Smooth muscle cell (in vitro differentiated cells): ENCODE measurements around the gene ZBTB1. TPM values are rescaled to one million over a fixed set of nuclear protein-coding genes. Genes with fewer than 3 reads are reported as not detected.

Experiments used
- DNase-seq: peaks from one replicate; lab custom pipeline; 2025; ENCODE audit not compliant: unreplicated experiment; lab: John Stamatoyannopoulos, UW
- H2AFZ ChIP-seq: fragments of 200-600 bp; sonication (generic); 2 replicates; pipeline ENCODE4 v1.6.0; 2016; ENCODE audit warnings: antibody characterized with exemption, low read depth, mild to moderate bottlenecking
- H3F3A ChIP-seq: fragments of 200-600 bp; sonication (generic); 2 replicates; pipeline ENCODE4 v1.6.0; 2017; ENCODE audit warnings: antibody characterized with exemption, low read depth
- H3K27ac ChIP-seq: fragments of 200-600 bp; sonication (generic); 2 replicates; pipeline ENCODE4 v1.5.1; 2016; ENCODE audit warnings: low read depth, mild to moderate bottlenecking
- H3K27me3 ChIP-seq: fragments of 200-600 bp; sonication (generic); 2 replicates; pipeline ENCODE4 v1.6.1; 2016; ENCODE audit warnings: low read depth, mild to moderate bottlenecking
- H3K36me3 ChIP-seq: fragments of 200-600 bp; sonication (generic); 2 replicates; pipeline ENCODE4 v1.5.1; 2016; ENCODE audit warnings: low read depth
- H3K4me1 ChIP-seq: fragments of 200-600 bp; sonication (generic); 2 replicates; pipeline ENCODE4 v1.5.1; 2016; ENCODE audit warnings: low read depth
- H3K4me2 ChIP-seq: fragments of 200-600 bp; sonication (generic); 2 replicates; pipeline ENCODE4 v1.6.0; 2016; ENCODE audit warnings: mild to moderate bottlenecking
- H3K4me3 ChIP-seq: fragments of 200-600 bp; sonication (generic); 2 replicates; pipeline ENCODE4 v1.5.1; 2016; ENCODE audit warnings: mild to moderate bottlenecking
- H3K79me2 ChIP-seq: fragments of 200-600 bp; sonication (generic); 2 replicates; pipeline ENCODE4 v1.6.0; 2016; ENCODE audit warnings: low read depth, mild to moderate bottlenecking
- H3K9ac ChIP-seq: fragments of 200-600 bp; sonication (generic); 2 replicates; pipeline ENCODE4 v1.6.0; 2016; ENCODE audit warnings: low read depth
- H3K9me3 ChIP-seq: fragments of 200-600 bp; sonication (generic); replicated peaks from 2 replicates; pipeline ENCODE4 v1.5.1; 2016; ENCODE audit warnings: low read depth
- H4K20me1 ChIP-seq: fragments of 200-600 bp; sonication (generic); 2 replicates; pipeline ENCODE4 v1.6.0; 2016; ENCODE audit warnings: low read depth
- CTCF ChIP-seq: fragments of 200-600 bp; sonication (generic); IDR thresholded peaks from 2 replicates; pipeline ENCODE4 v1.5.1; 2017; ENCODE audit warnings: borderline replicate concordance, mild to moderate bottlenecking, antibody characterized with exemption; ENCODE audit not compliant: insufficient read depth, poor library complexity, severe bottlenecking
- WGBS: methylation state at CpG from one replicate; pipeline ENCODE4 v1.1.7; 2016; ENCODE audit warnings: low lambda C conversion rate; 5-methylcytosine and 5-hydroxymethylcytosine counted together
- polyA plus RNA-seq: library from polyadenylated mRNA; unstranded; fragments of >200 nt; fragmentation: Nextera tagmentation; extraction: Ambion mirVana; gene quantifications from 2 replicates; pipeline ENCODE4 v1.2.1, GENCODE V29; 2016
- total RNA-seq: library from RNA; depleted of rRNA; stranded (reverse); fragments of >200 nt; gene quantifications from 2 replicates; pipeline ENCODE4 v1.2.3, GENCODE V29; 2014

Gene ZBTB1
- total and polyA plus RNA-seq, 2 experiments from 2014 or later, result 41.3 to 82.9 TPM

- no peak overlapping the region for H2AFZ ChIP-seq
- peaks cover 17% of the 10 kb centered on the region for H3F3A ChIP-seq
- no peaks in the 10 kb centered on the region for H3K36me3 ChIP-seq
- H3K79me2 ChIP-seq, result no peaks in the 10 kb centered on the region
- H4K20me1 ChIP-seq, result no peaks in the 10 kb centered on the region
- TF ChIP-seq CTCF, result no peak
- H3K27ac ChIP-seq, result no peak overlapping the region
- no peaks in the 10 kb centered on the region for H3K27me3 ChIP-seq
- no peak overlapping the region for H3K9ac ChIP-seq
- peaks cover 21% of the 10 kb centered on the region for H3K4me1 ChIP-seq
- no peak for DNase-seq
- H3K4me2 ChIP-seq, result no peak overlapping the region
- WGBS, result 99% methylated on average over 61 of the region's 73 CpGs
- no peaks in the 10 kb centered on the region for H3K9me3 ChIP-seq
- no peak overlapping the region for H3K4me3 ChIP-seq
These were observed 36.8 kb downstream of the ZBTB1 start for GRCh38 chr14:64541261-64541971.

DNA sequence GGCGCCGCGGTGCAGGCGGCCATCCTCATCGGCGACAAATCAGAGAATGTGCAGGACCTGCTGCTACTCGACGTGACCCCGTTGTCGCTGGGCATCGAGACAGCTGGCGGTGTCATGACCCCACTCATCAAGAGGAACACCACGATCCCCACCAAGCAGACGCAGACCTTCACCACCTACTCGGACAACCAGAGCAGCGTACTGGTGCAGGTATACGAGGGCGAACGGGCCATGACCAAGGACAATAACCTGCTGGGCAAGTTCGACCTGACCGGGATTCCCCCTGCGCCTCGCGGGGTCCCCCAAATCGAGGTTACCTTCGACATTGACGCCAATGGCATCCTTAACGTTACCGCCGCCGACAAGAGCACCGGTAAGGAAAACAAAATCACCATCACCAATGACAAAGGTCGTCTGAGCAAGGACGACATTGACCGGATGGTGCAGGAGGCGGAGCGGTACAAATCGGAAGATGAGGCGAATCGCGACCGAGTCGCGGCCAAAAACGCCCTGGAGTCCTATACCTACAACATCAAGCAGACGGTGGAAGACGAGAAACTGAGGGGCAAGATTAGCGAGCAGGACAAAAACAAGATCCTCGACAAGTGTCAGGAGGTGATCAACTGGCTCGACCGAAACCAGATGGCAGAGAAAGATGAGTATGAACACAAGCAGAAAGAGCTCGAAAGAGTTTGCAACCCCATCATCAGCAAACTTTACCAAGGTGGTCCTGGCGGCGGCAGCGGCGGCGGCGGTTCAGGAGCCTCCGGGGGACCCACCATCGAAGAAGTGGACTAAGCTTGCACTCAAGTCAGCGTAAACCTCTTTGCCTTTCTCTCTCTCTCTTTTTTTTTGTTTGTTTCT, 37.6 kb downstream of the ZBTB1 start:
- no peak for TF ChIP-seq CTCF

GRCh38 chr14:64542836-64543201, 38.2 kb downstream of the ZBTB1 start:
- H3F3A ChIP-seq, result peaks cover 7% of the 10 kb centered on the region
- no peaks in the 10 kb centered on the region for H3K79me2 ChIP-seq
- DNase-seq, result no peak
- no peaks in the 10 kb centered on the region for H4K20me1 ChIP-seq
- H3K36me3 ChIP-seq, result no peaks in the 10 kb centered on the region
- no peak overlapping the region for H3K4me3 ChIP-seq
- no peaks in the 10 kb centered on the region for H3K27me3 ChIP-seq
- H3K9ac ChIP-seq, result no peak overlapping the region
- TF ChIP-seq CTCF, result no peak
- WGBS, result 94% methylated on average over 4 of the region's 4 CpGs
- H3K27ac ChIP-seq, result no peak overlapping the region
- no peak overlapping the region for H3K4me2 ChIP-seq
- H2AFZ ChIP-seq, result no peak overlapping the region
- no peaks in the 10 kb centered on the region for H3K9me3 ChIP-seq
- H3K4me1 ChIP-seq, result peaks cover 11% of the 10 kb centered on the region

More for the DNA sequence above, 37.6 kb downstream of the ZBTB1 start:
- WGBS, result 94% methylated on average over 61 of the region's 61 CpGs
- Histone ChIP-seq H3K9ac (no peak overlapping the region), H2AFZ (no peak overlapping the region), H3K4me3 (no peak overlapping the region), H3F3A (peaks cover 10% of the 10 kb centered on the region), H3K9me3 (no peaks in the 10 kb centered on the region), H3K4me2 (no peak overlapping the region), H3K4me1 (peaks cover 14% of the 10 kb centered on the region), H3K27ac (no peak overlapping the region), H4K20me1 (no peaks in the 10 kb centered on the region), H3K36me3 (no peaks in the 10 kb centered on the region), H3K27me3 (no peaks in the 10 kb centered on the region), H3K79me2 (no peaks in the 10 kb centered on the region)
- no peak for DNase-seq
